A673 (cell line): ENCODE data around the gene VSTM4. TPM values are rescaled to one million over a fixed set of nuclear protein-coding genes. Genes with fewer than 3 reads are reported as not detected.

Source experiments
- BruUV-seq: library from RNA; stranded (reverse); fragments of 400-500 nt; replicated peaks from 2 replicates; lab custom pipeline; 2021; lab: Mats Ljungman, UMichigan
- CTCF ChIA-PET: fragments of 300-600 bp; sonication (Branson Sonifier 250); formaldehyde crosslinking; loops from one replicate; lab custom pipeline; 2022; ENCODE audit warnings: antibody characterized with exemption; lab: Charles Lee
- POLR2A ChIA-PET: fragments of 300-600 bp; sonication (Branson Sonifier 250); formaldehyde crosslinking; loops from one replicate; lab custom pipeline; 2022; ENCODE audit warnings: antibody characterized with exemption; ENCODE audit not compliant: low non-redundant PET; lab: Charles Lee
- DNase-seq: peaks from one replicate; pipeline ENCODE4 v3.0.0-alpha.2; 2015; ENCODE audit warnings: low spot score
- H3K27ac ChIP-seq: fragments of 200-600 bp; sonication (generic); 2 replicates; pipeline ENCODE4 v1.5.1; 2016; ENCODE audit warnings: mixed run types, low read depth, mild to moderate bottlenecking, mixed read lengths, antibody characterized with exemption, low read length; ENCODE audit not compliant: poor library complexity, severe bottlenecking
- H3K27me3 ChIP-seq: fragments of 200-600 bp; sonication (generic); replicated peaks from 2 replicates; pipeline ENCODE4 v1.6.1; 2017; ENCODE audit warnings: mixed run types, low read depth, mild to moderate bottlenecking, mixed read lengths, antibody characterized with exemption, low read length; ENCODE audit not compliant: insufficient read depth, poor library complexity
- H3K36me3 ChIP-seq: fragments of 200-600 bp; sonication (generic); 2 replicates; pipeline ENCODE4 v1.6.1; 2016; ENCODE audit warnings: mixed run types, mild to moderate bottlenecking, mixed read lengths, antibody characterized with exemption, low read length; ENCODE audit not compliant: insufficient read depth, poor library complexity, severe bottlenecking
- H3K4me1 ChIP-seq: fragments of 200-600 bp; sonication (generic); 2 replicates; pipeline ENCODE4 v1.6.1; 2017; ENCODE audit warnings: mixed run types, mild to moderate bottlenecking, mixed read lengths, antibody characterized with exemption, low read length; ENCODE audit not compliant: insufficient read depth, poor library complexity, severe bottlenecking
- H3K4me3 ChIP-seq: fragments of 200-600 bp; sonication (generic); 2 replicates; pipeline ENCODE4 v1.5.1; 2016; ENCODE audit warnings: low read depth, mixed run types, mild to moderate bottlenecking, mixed read lengths, low read length; ENCODE audit not compliant: poor library complexity, severe bottlenecking
- H3K9me3 ChIP-seq: fragments of 200-600 bp; sonication (generic); 2 replicates; pipeline ENCODE4 v1.6.1; 2016; ENCODE audit warnings: mixed run types, low read depth, mild to moderate bottlenecking, mixed read lengths, antibody characterized with exemption, low read length; ENCODE audit not compliant: poor library complexity, severe bottlenecking
- CTCF ChIP-seq: fragments of 300-800, 200-600 bp; sonication (generic); conservative IDR thresholded peaks from 2 replicates; pipeline ENCODE4 v1.5.1; 2017; ENCODE audit warnings: low read depth, mild to moderate bottlenecking, antibody characterized with exemption, low read length, moderate library complexity, mixed read lengths
- EZH2 ChIP-seq: fragments of 200-600 bp; sonication (generic); IDR thresholded peaks from 2 replicates; pipeline ENCODE4 v1.6.1; 2017; ENCODE audit warnings: borderline replicate concordance, low read depth, mild to moderate bottlenecking, mixed read lengths, antibody characterized with exemption, low read length; ENCODE audit not compliant: poor library complexity, severe bottlenecking
- intact Hi-C: fragments of 100-400 bp; cut with micrococcal nuclease; formaldehyde crosslinking; loops from one replicate; pipeline ENCODE4 v1.10.0; 2022; ENCODE audit not compliant: unreplicated experiment
- total RNA-seq: library from RNA; stranded (reverse); gene quantifications from 2 replicates; pipeline ENCODE4 v1.2.3, GENCODE V29; 2021

Gene VSTM4
- total RNA-seq, 1 experiment from 2014 or later = 0.11 TPM

DNA sequence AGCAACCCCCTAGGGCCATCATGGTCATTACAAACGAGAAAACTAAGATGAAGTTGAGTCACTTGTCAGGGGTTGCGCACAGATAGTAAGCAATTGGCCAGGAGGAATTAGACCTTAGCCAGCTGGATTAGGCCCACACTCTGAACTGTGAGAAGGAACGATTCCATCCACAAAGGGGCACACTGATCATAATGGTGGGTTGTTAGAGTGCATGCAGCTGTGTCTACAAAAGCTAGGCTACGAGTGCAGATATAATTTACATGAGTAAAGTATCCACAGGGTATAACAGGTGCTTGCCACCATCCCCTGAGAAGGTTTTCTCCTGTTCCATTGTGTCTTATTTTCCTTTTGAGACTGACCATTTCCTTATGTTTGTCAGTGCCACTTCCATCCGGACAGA, 35.1 kb upstream of the VSTM4 start:
- CTCF ChIA-PET = no interaction called here
- no peak for DNase-seq

GRCh38 chr10:49149881-49150280, 34.6 kb upstream of the VSTM4 start:
- no peak overlapping the region for H3K27ac ChIP-seq

More for the DNA sequence above, 35.1 kb upstream of the VSTM4 start:
- Histone ChIP-seq H3K27ac (no peak overlapping the region), H3K27me3 (peaks cover 21% of the 10 kb centered on the region), H3K4me3 (no peak overlapping the region), H3K9me3 (no peaks in the 10 kb centered on the region), H3K36me3 (no peaks in the 10 kb centered on the region), H3K4me1 (no peaks in the 10 kb centered on the region)
- TF ChIP-seq EZH2 = no peak
- intact Hi-C loops = no loop called here
- BruUV-seq = no TSS peak
- POLR2A ChIA-PET = no interaction called here

DNA sequence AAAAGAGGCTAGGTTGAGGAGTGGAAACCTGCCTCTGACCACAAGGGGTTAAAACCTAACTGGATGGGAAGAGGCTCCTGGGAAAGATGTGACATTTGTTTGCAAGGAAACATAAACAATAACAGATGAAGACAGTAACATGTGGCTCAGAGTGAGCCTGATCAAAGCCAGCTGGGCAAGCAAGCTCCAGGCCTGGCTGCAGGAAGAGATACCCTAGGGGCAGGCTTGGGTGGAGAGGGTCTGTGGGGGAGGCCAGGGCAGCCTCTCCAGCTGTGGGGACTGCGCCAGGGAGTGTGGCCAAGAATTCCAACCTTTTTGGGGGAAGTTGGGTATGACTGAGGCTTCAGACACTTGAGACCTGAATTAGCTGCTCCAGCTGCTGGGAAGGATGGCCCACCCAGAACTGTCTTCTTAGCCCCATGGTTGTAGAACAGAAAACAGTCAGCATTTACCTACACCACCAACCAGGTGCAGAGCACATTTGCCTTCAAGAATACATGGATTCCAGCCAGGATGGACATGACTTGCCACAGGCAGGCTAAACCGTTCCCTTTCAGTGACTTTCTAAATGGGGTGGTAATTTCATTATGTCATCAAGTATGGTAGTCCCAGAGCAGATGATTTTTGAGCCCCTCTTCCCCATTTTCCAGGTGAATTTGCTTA, 28.9 kb upstream of the VSTM4 start:
- Histone ChIP-seq H3K4me1 (no peaks in the 10 kb centered on the region), H3K27ac (no peak overlapping the region), H3K9me3 (no peaks in the 10 kb centered on the region), H3K4me3 (no peak overlapping the region), H3K36me3 (no peaks in the 10 kb centered on the region), H3K27me3 (no peaks in the 10 kb centered on the region)
- intact Hi-C loops = no loop called here
- CTCF ChIA-PET = no interaction called here
- BruUV-seq = no TSS peak
- no peak for DNase-seq
- POLR2A ChIA-PET = no interaction called here
- TF ChIP-seq EZH2 = no peak

More at GRCh38 chr10:49149881-49150280, 34.6 kb upstream of the VSTM4 start:
- no peaks in the 10 kb centered on the region for H3K9me3 ChIP-seq
- no peak overlapping the region for H3K4me3 ChIP-seq
- BruUV-seq = no TSS peak
- POLR2A ChIA-PET = no interaction called here
- no peaks in the 10 kb centered on the region for H3K36me3 ChIP-seq
- no peak for TF ChIP-seq CTCF
- TF ChIP-seq EZH2 = no peak
- intact Hi-C loops = no loop called here
- DNase-seq = no peak
- H3K27me3 ChIP-seq = peaks cover 17% of the 10 kb centered on the region
- CTCF ChIA-PET = no interaction called here
- H3K4me1 ChIP-seq = no peaks in the 10 kb centered on the region

DNA sequence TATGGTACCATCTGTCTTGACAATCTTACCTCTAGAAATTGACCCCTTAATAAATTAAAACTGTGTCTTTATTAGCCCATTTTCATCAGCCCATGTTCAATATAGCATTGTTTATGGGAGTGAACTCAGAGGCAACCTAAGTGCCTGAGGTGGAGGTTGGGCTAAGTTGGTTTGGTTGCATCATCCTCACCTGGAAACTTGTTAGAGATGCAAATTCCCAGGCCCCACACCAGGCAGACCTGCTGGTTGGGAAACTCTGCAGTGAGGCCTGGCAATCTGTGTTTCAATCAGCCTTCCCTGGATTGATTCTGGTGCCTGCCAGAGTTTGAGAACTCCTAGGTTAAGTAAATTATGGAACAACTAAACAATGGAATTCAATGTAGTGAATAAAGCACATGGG, 27.9 kb upstream of the VSTM4 start:
- no peak for TF ChIP-seq CTCF
- DNase-seq = no peak
- Histone ChIP-seq H3K27ac (no peak overlapping the region), H3K36me3 (no peaks in the 10 kb centered on the region), H3K9me3 (no peaks in the 10 kb centered on the region), H3K4me3 (no peak overlapping the region), H3K4me1 (no peaks in the 10 kb centered on the region), H3K27me3 (no peaks in the 10 kb centered on the region)
- intact Hi-C loops = no loop called here
- no TSS peak for BruUV-seq
- ChIA-PET CTCF (no interaction called here), POLR2A (no interaction called here)
